IMR-90 (cell line): ENCODE measurements around the gene CDC73.

Experiments used
- BHLHE40 ChIP-seq: fragments of 150-350 bp; IDR thresholded peaks from 2 replicates; pipeline ENCODE4 v1.6.1; 2016; ENCODE audit warnings: mild to moderate bottlenecking, low read depth, low read length
- CEBPB ChIP-seq: IDR thresholded peaks from 2 replicates; pipeline ENCODE4 v1.6.1; 2012; ENCODE audit warnings: low read depth, low read length, improper control_type of control experiment
- CHD1 ChIP-seq: IDR thresholded peaks from 2 replicates; pipeline ENCODE4 v1.6.1; 2012; ENCODE audit warnings: low read depth, low read length, improper control_type of control experiment
- CTCF ChIP-seq: conservative IDR thresholded peaks from 2 replicates; pipeline ENCODE4 v1.5.1; 2012; ENCODE audit warnings: mild to moderate bottlenecking, low read depth, low read length, improper control_type of control experiment
- ELK1 ChIP-seq: fragments of 150-350 bp; IDR thresholded peaks from 2 replicates; pipeline ENCODE4 v1.6.1; 2016; ENCODE audit warnings: low read depth, mild to moderate bottlenecking, low read length, moderate library complexity, borderline replicate concordance
- FOS ChIP-seq: fragments of 150-350 bp; IDR thresholded peaks from 2 replicates; pipeline ENCODE4 v1.6.1; 2016; ENCODE audit warnings: low read depth, low read length
- MAZ ChIP-seq: IDR thresholded peaks from 2 replicates; pipeline ENCODE4 v1.6.1; 2012; ENCODE audit warnings: low read depth, mild to moderate bottlenecking, low read length, improper control_type of control experiment, moderate library complexity, borderline replicate concordance
- POLR2A ChIP-seq: IDR thresholded peaks from 2 replicates; pipeline ENCODE4 v1.6.1; 2012; ENCODE audit warnings: mild to moderate bottlenecking, low read depth, low read length
- RAD21 ChIP-seq: IDR thresholded peaks from 2 replicates; pipeline ENCODE4 v1.6.1; 2012; ENCODE audit warnings: low read length, improper control_type of control experiment
- RCOR1 ChIP-seq: IDR thresholded peaks from 2 replicates; pipeline ENCODE4 v1.6.1; 2012; ENCODE audit warnings: mild to moderate bottlenecking, low read length, improper control_type of control experiment; ENCODE audit not compliant: insufficient replicate concordance
- RFX5 ChIP-seq: IDR thresholded peaks from 2 replicates; pipeline ENCODE4 v1.8.0; 2012; ENCODE audit warnings: low read depth, mild to moderate bottlenecking, low read length, moderate library complexity
- USF2 ChIP-seq: fragments of 150-350 bp; IDR thresholded peaks from 2 replicates; pipeline ENCODE4 v1.6.1; 2017; ENCODE audit warnings: mild to moderate bottlenecking, antibody characterized with exemption, low read length, low read depth

- TF ChIP-seq CTCF (no peak), USF2 (no peak), RFX5 (no peak), RAD21 (no peak), POLR2A (no peak), MAZ (no peak), CEBPB (no peak), FOS (no peak), RCOR1 (no peak), BHLHE40 (no peak), ELK1 (no peak), CHD1 (no peak)
Observed at GRCh38 chr1:193103759-193104501, 17.9 kb upstream of the CDC73 start.
